ENCODE data around the gene SBF2. TPM values are rescaled to one million over a fixed set of nuclear protein-coding genes. Genes with fewer than 3 reads are reported as not detected.
A peak's percentile ranks its signal among the peaks of the same experiment; 100 is the strongest.

SBF2 gene
- total RNA-seq, 1 experiment from 2014 or later = 31.3 TPM

DNA sequence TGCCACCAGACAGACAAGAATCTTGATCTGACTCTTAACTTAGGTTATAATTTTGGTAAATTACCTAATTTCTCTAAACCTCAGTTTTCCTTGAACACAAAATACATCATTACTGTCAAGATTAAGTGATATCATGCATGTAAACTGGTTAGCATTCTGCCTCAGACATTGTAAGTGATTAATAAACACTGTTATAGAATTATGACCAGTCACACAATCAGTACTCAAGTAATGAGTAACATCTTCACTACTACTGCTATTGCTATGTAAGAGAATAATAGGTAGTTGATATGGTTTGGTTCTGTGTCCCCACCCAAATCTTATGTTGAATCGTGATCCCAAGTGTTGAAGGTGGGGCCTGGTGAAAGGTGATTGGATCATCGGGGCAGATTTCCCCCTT, 218.9 kb downstream of the SBF2 start:
- BruUV-seq (replicated peaks) = no TSS peak

DNA sequence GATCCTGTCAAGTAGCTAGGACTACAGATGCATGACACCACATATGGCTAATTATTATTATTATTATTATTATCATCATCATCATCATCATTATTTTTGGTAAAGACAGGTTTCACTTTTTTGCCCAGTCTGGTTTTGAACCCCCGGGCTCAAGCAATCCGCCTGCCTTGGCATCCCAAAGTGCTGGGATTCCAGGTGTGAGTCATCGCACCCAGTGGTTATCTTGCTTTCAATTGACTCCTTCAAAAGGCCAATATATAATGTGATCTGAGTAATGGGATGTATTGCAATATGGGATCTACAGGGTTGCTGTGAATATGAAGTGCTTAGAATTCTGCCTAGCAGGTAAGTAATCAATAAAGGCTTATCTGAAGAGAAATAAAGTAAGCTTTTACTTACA, 221.2 kb downstream of the SBF2 start:
- Histone ChIP-seq H3K27ac (ENCODE audit: low read length) (no peak overlapping the region), H2AFZ (ENCODE audit: low read length) (no peak overlapping the region), H3K9ac (ENCODE audit: low read length) (no peak overlapping the region), H3K4me1 (ENCODE audit: insufficient read depth, low read length) (no peaks in the 10 kb centered on the region), H3F3A (ENCODE audit: low read length, unreplicated experiment) (no peaks in the 10 kb centered on the region), H3K27me3 (ENCODE audit: low read length) (no peaks in the 10 kb centered on the region), H3K4me2 (ENCODE audit: low read length) (no peak overlapping the region), H3K9me2 (replicated peaks; ENCODE audit: low read length) (no peaks in the 10 kb centered on the region), H4K20me1 (ENCODE audit: low read length) (no peaks in the 10 kb centered on the region), H3K79me2 (ENCODE audit: low read length) (no peaks in the 10 kb centered on the region), H3K36me3 (ENCODE audit: low read depth, low read length) (no peaks in the 10 kb centered on the region), H3K9me3 (ENCODE audit: low read length) (no peaks in the 10 kb centered on the region), H3K4me3 (ENCODE audit: low read length) (no peak overlapping the region)
- intact Hi-C loops (cut with micrococcal nuclease) = no loop called here
- no peak for ATAC-seq
- DNase-seq = no peak
- POLR2A ChIA-PET (ENCODE audit: unreplicated experiment) = no interaction called here
- BruUV-seq (replicated peaks) = no TSS peak
- CTCF ChIA-PET = no interaction called here
- TF ChIP-seq EZH2phosphoT487 (IDR thresholded peaks at IDR 0.05; ENCODE audit: borderline replicate concordance, low read length) (no peak), EZH2 (IDR thresholded peaks at IDR 0.05; ENCODE audit: low read length, unreplicated experiment) (no peak)
- TF ChIP-seq, protein P1, sequence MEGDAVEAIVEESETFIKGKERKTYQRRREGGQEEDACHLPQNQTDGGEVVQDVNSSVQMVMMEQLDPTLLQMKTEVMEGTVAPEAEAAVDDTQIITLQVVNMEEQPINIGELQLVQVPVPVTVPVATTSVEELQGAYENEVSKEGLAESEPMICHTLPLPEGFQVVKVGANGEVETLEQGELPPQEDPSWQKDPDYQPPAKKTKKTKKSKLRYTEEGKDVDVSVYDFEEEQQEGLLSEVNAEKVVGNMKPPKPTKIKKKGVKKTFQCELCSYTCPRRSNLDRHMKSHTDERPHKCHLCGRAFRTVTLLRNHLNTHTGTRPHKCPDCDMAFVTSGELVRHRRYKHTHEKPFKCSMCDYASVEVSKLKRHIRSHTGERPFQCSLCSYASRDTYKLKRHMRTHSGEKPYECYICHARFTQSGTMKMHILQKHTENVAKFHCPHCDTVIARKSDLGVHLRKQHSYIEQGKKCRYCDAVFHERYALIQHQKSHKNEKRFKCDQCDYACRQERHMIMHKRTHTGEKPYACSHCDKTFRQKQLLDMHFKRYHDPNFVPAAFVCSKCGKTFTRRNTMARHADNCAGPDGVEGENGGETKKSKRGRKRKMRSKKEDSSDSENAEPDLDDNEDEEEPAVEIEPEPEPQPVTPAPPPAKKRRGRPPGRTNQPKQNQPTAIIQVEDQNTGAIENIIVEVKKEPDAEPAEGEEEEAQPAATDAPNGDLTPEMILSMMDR (conservative IDR thresholded peaks at IDR 0.05; ENCODE audit: low read depth, low read length) = no peak

More for the DNA sequence above, 218.9 kb downstream of the SBF2 start:
- no peaks in the 10 kb centered on the region for H3K27me3 ChIP-seq (ENCODE audit: low read length)
- H3K36me3 ChIP-seq (ENCODE audit: low read depth, low read length) = peaks cover 4% of the 10 kb centered on the region; the same call in 1 of the 2 replicates
- no peak overlapping the region for H3K27ac ChIP-seq (ENCODE audit: low read length)
- no peaks in the 10 kb centered on the region for H3F3A ChIP-seq (ENCODE audit: low read length, unreplicated experiment)
- TF ChIP-seq EZH2 (IDR thresholded peaks at IDR 0.05; ENCODE audit: low read length, unreplicated experiment) (no peak), EZH2phosphoT487 (IDR thresholded peaks at IDR 0.05; ENCODE audit: borderline replicate concordance, low read length) (no peak)
- TF ChIP-seq, protein P1 (conservative IDR thresholded peaks at IDR 0.05; ENCODE audit: low read depth, low read length) = no peak
- POLR2A ChIA-PET (ENCODE audit: unreplicated experiment) = no interaction called here
- H3K79me2 ChIP-seq (ENCODE audit: low read length) = peaks cover 4% of the 10 kb centered on the region; the same call in 1 of the 2 replicates
- no peaks in the 10 kb centered on the region for H4K20me1 ChIP-seq (ENCODE audit: low read length)
- ATAC-seq (no peak), DNase-seq (no peak)
- no peaks in the 10 kb centered on the region for H3K9me3 ChIP-seq (ENCODE audit: low read length)
- no peak overlapping the region for H3K4me2 ChIP-seq (ENCODE audit: low read length)
- no peak overlapping the region for H3K4me3 ChIP-seq (ENCODE audit: low read length)
- no peaks in the 10 kb centered on the region for H3K9me2 ChIP-seq (replicated peaks; ENCODE audit: low read length)
- intact Hi-C loops (cut with micrococcal nuclease) = no loop called here
- no peak overlapping the region for H3K9ac ChIP-seq (ENCODE audit: low read length)
- no peaks in the 10 kb centered on the region for H3K4me1 ChIP-seq (ENCODE audit: insufficient read depth, low read length)
- no peak overlapping the region for H2AFZ ChIP-seq (ENCODE audit: low read length)
- CTCF ChIA-PET = no interaction called here

DNA sequence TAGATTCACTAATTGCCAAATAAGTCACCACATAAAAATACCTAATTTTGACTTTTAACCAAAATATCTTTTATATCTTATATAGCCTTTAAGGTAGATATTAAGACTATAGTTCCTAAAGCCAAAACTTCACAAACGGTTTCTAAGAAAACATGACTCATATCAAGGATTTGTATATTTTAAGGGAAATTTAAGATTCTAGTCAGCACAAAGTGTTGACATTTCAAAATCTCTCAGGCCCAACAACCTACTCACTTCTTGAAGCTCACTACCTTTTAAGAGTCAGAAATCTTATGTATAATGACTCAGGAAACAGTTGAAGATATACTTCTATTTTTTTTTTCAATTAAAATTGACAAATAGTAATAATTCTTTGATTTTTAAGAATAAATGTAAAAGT, 221.9 kb downstream of the SBF2 start:
- no peaks in the 10 kb centered on the region for H3K9me3 ChIP-seq (ENCODE audit: low read length)
- H3F3A ChIP-seq (ENCODE audit: low read length, unreplicated experiment) = no peaks in the 10 kb centered on the region
- no peak overlapping the region for H3K27ac ChIP-seq (ENCODE audit: low read length)
- TF ChIP-seq, protein P1 (conservative IDR thresholded peaks at IDR 0.05; ENCODE audit: low read depth, low read length) = no peak
- TF ChIP-seq EZH2 (IDR thresholded peaks at IDR 0.05; ENCODE audit: low read length, unreplicated experiment) (no peak), EZH2phosphoT487 (IDR thresholded peaks at IDR 0.05; ENCODE audit: borderline replicate concordance, low read length) (no peak)
- no peak overlapping the region for H2AFZ ChIP-seq (ENCODE audit: low read length)
- ChIA-PET POLR2A (ENCODE audit: unreplicated experiment) (no interaction called here), CTCF (interaction anchor here (0.7 kb wide), 1 partner anchor 18 kb away, joined by 4 read pairs; no protein-coding TSS in a partner anchor)
- H3K4me2 ChIP-seq (ENCODE audit: low read length) = no peak overlapping the region
- H3K9me2 ChIP-seq (replicated peaks; ENCODE audit: low read length) = no peaks in the 10 kb centered on the region
- no peaks in the 10 kb centered on the region for H3K4me1 ChIP-seq (ENCODE audit: insufficient read depth, low read length)
- no peaks in the 10 kb centered on the region for H3K79me2 ChIP-seq (ENCODE audit: low read length)
- ATAC-seq (peak; percentile 38; the same call in 1 of the 2 replicates), DNase-seq (no peak)
- intact Hi-C loops (cut with micrococcal nuclease) = no loop called here
- H3K4me3 ChIP-seq (ENCODE audit: low read length) = no peak overlapping the region
- H3K27me3 ChIP-seq (ENCODE audit: low read length) = no peaks in the 10 kb centered on the region
- BruUV-seq (replicated peaks) = no TSS peak
- no peaks in the 10 kb centered on the region for H4K20me1 ChIP-seq (ENCODE audit: low read length)
- H3K36me3 ChIP-seq (ENCODE audit: low read depth, low read length) = no peaks in the 10 kb centered on the region
- H3K9ac ChIP-seq (ENCODE audit: low read length) = no peak overlapping the region
